HG03039 (cell line): ENCODE data around the gene TIFAB.

Source experiments
- ATAC-seq: cut with Tn5 transposase; IDR thresholded peaks from one replicate; pipeline ENCODE4 v1.9.1; 2021; ENCODE audit warnings: mild to moderate bottlenecking, moderate library complexity; ENCODE audit not compliant: unreplicated experiment

Gene TIFAB

DNA sequence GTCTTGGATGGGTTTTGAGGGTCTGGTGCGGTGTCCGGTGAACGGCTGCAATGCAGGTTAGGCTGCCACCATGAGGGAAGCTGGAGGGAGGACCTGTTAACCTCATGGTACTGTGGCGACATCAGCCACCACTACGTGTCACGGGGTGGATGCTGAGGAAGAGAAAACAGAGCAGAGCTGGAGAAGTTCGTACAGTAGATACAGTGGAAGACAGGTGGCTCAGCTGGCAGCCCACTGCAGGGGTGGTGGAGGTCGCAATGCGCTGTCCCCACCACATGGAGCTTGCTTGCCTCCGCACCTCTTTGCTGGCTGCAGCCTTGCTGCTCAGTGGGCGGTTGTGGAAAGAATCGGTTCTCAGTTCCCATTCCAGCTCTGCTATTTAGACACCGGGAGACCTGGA, 7.8 kb downstream of the TIFAB start:
- no peak for ATAC-seq

DNA sequence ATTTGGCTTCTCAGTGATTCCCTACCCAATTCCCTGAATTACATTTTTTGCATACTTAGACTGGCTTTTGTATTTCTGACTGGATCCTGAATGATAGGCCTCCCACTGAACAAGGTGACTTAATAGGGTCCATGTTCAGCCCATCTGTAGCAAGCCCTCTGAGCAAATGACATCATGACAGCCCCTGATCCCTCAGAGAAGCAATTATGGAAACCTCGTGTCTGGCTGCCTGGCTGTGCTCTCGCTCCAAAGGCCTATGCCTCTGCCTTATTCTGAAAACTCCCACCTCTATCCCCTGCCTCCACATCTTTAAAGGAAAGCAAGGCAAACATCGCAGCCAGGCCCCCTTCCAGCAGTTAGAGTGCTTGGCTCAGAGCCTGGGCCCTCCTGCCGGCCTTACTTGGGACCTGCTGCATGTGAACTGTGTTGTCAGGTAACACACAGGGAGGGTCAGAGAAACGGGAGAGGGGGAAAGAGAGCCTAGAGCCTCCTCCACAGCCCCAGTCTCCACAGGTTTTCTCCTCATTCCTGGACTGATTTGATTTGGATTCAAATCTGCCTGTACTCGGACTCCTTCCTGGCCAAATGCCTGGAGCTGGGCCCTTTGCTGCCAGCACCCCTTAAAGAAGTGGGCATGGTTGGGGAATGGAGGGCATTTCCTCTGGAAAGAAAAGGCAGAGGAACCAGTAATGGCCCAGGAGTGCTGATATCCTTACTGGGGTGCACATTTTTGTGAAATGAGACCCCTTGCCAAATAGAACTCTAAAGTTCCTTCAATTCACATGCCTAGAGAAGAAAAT, 8.8 kb downstream of the TIFAB start:
- ATAC-seq, result no peak

GRCh38 chr5:135442431-135443160, 9.6 kb downstream of the TIFAB start:
- no peak for ATAC-seq

- ATAC-seq, result no peak
Measured at GRCh38 chr5:135441919-135442318, 10.2 kb downstream of the TIFAB start.

DNA sequence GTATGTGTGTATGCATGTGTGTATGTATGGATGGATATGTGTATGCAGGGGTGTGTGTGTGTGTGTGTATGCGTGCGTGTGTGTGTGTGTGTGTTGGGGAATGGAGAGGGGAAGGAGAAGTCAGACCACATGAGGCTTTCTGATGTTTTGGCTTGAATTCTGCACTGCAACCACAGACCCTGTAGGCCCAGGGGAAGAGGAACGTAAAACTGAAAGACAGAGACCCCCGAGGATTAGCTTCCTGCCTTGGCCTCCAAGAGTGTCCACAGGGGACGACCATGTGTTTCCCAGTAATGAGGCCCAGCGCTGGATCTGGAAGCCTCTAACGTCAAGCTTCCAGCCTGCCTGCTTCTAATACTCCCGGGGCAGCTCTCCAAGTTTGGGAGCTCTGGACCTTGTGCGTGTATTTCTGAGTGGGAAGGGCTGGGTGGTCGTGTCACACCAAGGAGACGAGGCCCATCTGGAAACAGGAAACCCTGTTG, 10.8 kb downstream of the TIFAB start:
- ATAC-seq, result no peak

- ATAC-seq, result no peak
Measured at GRCh38 chr5:135440916-135441315, 11.2 kb downstream of the TIFAB start.

GRCh38 chr5:135439231-135440205, 12.6 kb downstream of the TIFAB start:
- no peak for ATAC-seq

GRCh38 chr5:135438636-135439221, 13.4 kb downstream of the TIFAB start:
- no peak for ATAC-seq

- ATAC-seq, result no peak
Measured at GRCh38 chr5:135437796-135438560, 14.2 kb downstream of the TIFAB start.

- ATAC-seq, result no peak
Measured at GRCh38 chr5:135437422-135437795, 14.7 kb downstream of the TIFAB start.

GRCh38 chr5:135436951-135437418, 15.2 kb downstream of the TIFAB start:
- no peak for ATAC-seq

GRCh38 chr5:135435467-135436330, 16.5 kb downstream of the TIFAB start:
- no peak for ATAC-seq

DNA sequence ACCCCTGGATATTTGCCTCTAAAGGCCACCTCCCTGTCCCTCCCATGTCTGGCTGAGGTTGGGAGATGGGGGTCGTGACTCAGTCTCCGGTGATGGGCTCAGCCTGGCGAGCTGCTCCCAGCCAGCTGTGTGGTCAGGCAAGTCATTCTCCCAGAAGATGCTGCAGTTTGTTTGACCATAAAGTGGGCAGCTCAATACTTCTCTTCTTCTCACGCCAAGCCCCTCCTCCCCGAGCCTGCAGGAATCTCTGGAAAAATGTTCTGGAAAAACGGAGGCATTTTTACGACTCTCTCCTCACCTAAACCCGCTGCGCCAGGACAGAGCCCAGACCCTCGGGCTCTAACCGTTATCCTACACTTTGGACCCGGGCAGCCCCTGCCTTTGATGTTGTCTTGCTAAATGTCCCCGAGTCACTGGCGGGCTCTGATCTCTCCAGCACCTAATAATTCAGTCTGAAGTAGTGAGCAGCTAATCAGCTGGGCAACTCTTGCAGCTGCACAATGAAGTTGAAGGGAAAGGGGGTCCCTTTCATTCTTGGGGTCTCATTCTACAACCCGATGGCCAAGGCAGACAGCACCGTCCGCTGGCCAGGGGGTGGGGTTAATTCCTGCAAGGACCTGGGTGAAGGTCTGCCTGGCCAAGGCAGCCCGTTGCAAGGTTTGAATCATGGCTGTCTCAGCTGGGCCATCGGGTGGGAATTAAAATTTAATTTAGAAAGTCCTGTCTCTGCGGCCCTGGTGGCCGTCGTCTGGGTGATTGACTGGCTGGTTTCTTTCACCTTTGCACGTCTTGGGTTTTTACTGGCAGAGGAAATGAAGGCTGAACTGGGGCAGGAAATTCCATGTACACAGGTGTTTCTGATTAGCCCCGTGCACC, 17.3 kb downstream of the TIFAB start:
- no peak for ATAC-seq

DNA sequence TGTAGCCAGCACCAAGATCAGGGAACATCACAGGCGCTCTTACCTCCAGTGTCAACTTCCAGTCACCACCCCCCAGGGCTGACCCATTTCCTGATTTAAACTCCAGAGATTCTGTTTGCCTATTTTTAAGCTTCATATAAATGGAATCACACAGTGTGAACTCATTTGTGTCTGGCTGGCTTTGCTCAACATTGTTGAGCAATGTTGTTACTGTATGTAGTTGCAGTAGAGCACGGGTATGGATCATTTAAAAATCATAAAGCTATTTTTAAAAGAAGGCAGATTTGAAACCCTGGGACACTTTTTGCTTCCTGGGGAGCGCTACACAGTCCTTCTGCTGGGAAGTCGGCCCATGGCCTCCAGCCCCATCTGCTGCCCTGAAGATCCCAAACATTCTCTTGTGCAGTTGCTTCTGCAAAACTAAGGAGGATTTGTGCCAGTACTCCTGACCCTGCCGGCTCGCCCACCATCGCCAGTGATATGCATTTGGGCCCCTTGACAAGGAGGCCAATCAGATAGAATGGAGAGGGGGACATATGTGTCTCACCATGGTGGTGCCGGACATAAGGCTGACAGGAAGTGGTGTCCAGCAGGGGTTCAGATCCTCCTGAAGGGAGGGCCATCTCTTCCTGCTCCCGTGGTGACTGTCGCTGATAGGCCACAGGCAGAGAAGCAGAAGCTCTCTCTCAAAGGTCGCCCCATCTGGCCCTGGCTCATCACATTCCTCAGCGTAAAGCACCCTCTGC, 18.3 kb downstream of the TIFAB start:
- ATAC-seq, result no peak

DNA sequence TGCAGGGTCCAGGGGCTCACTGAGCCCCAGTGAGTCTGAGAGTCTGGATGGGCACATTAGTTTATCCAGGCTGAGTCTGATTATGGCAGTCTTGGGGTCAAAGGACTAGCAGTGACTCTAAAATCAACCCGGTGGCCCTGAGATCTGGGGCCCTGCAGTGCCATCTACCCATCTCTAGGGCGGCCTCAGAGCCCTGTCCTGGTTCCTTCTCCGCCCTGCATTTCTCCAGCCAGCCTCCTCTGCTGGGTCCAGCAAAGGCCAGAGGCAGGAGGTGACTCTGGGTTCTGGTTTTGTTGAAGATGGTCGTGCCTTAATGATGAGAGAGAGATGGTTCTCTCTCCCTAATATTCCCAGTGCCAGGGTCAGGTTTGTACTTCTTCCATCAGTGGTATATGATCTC, 20.0 kb downstream of the TIFAB start:
- ATAC-seq, result no peak

GRCh38 chr5:135430135-135430437, 22.1 kb downstream of the TIFAB start:
- no peak for ATAC-seq
